RWPE2 (cell line): ENCODE results near the gene NPW.

Source experiments
- ATAC-seq: fragments of 200-7000 bp; cut with Tn5 transposase; 3 replicates; pipeline ENCODE4 v1.9.1; 2021; ENCODE audit warnings: low read depth
- DNase-seq: peaks from one replicate; pipeline ENCODE4 v3.0.0-alpha.2; 2020; ENCODE audit warnings: low spot score
- H3K27ac ChIP-seq: fragments of 450-650 bp; 2 replicates; pipeline ENCODE4 v1.5.1; 2017; ENCODE audit warnings: mild to moderate bottlenecking; ENCODE audit not compliant: poor library complexity, severe bottlenecking
- H3K27me3 ChIP-seq: fragments of 250-450 bp; sonication (Bioruptor Pico); 2 replicates; pipeline ENCODE4 v1.5.1; 2021; ENCODE audit warnings: mild to moderate bottlenecking, moderate library complexity; ENCODE audit not compliant: insufficient read depth, poor library complexity, severe bottlenecking
- H3K36me3 ChIP-seq: fragments of 250-450 bp; sonication (Bioruptor Pico); 2 replicates; pipeline ENCODE4 v1.5.1; 2020; ENCODE audit warnings: low read depth, mild to moderate bottlenecking, moderate library complexity
- H3K4me1 ChIP-seq: fragments of 250-450 bp; sonication (Bioruptor Pico); 2 replicates; pipeline ENCODE4 v1.5.1; 2021; ENCODE audit warnings: mild to moderate bottlenecking, moderate library complexity; ENCODE audit not compliant: insufficient read depth, poor library complexity, severe bottlenecking
- H3K4me3 ChIP-seq: fragments of 250-450 bp; sonication (Bioruptor Pico); 2 replicates; pipeline ENCODE4 v1.5.1; 2021; ENCODE audit warnings: mild to moderate bottlenecking, moderate library complexity; ENCODE audit not compliant: severe bottlenecking
- H3K9me3 ChIP-seq: fragments of 250-450 bp; sonication (Bioruptor Pico); 2 replicates; pipeline ENCODE4 v1.5.1; 2021; ENCODE audit warnings: mild to moderate bottlenecking, moderate library complexity; ENCODE audit not compliant: severe bottlenecking
- TF ChIP-seq, protein P1 (sequence below): fragments of 450-650 bp; IDR thresholded peaks from one replicate; pipeline ENCODE4 v1.5.1; 2017; ENCODE audit warnings: mild to moderate bottlenecking, moderate library complexity; ENCODE audit not compliant: poor library complexity, severe bottlenecking

Gene NPW

DNA sequence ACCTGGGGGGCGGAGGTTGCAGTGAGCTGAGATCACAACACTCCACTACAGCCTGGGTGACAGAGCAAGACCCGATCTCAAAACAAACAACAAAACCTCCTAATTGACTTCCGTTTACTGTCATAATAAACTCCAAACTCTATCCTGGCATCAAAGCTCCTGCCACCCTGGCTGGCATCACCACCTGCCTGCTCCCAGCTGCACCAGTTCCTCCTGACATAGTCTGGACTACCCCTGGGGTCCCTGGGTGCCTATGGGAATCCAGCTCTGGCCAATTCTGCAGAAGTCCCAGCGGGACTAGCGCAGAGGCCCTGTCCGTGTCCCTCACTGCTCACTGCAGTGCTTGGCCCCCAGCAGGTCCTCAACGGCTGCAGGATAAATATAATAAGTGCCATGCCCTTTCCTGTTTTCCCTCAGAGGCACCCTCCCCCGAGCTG lies 27.3 kb downstream of the NPW start:
- H3K9me3 ChIP-seq, result no peaks in the 10 kb centered on the region
- H3K27me3 ChIP-seq, result no peaks in the 10 kb centered on the region
- H3K4me1 ChIP-seq, result no peaks in the 10 kb centered on the region
- DNase-seq, result no peak
- no peak; the same call in 2 of the 3 replicates for ATAC-seq
- H3K4me3 ChIP-seq, result peak overlapping the region; percentile 79
- peaks cover 27% of the 10 kb centered on the region for H3K36me3 ChIP-seq
- TF ChIP-seq, protein P1, sequence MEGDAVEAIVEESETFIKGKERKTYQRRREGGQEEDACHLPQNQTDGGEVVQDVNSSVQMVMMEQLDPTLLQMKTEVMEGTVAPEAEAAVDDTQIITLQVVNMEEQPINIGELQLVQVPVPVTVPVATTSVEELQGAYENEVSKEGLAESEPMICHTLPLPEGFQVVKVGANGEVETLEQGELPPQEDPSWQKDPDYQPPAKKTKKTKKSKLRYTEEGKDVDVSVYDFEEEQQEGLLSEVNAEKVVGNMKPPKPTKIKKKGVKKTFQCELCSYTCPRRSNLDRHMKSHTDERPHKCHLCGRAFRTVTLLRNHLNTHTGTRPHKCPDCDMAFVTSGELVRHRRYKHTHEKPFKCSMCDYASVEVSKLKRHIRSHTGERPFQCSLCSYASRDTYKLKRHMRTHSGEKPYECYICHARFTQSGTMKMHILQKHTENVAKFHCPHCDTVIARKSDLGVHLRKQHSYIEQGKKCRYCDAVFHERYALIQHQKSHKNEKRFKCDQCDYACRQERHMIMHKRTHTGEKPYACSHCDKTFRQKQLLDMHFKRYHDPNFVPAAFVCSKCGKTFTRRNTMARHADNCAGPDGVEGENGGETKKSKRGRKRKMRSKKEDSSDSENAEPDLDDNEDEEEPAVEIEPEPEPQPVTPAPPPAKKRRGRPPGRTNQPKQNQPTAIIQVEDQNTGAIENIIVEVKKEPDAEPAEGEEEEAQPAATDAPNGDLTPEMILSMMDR, result no peak
- H3K27ac ChIP-seq, result peak overlapping the region; percentile 20

DNA sequence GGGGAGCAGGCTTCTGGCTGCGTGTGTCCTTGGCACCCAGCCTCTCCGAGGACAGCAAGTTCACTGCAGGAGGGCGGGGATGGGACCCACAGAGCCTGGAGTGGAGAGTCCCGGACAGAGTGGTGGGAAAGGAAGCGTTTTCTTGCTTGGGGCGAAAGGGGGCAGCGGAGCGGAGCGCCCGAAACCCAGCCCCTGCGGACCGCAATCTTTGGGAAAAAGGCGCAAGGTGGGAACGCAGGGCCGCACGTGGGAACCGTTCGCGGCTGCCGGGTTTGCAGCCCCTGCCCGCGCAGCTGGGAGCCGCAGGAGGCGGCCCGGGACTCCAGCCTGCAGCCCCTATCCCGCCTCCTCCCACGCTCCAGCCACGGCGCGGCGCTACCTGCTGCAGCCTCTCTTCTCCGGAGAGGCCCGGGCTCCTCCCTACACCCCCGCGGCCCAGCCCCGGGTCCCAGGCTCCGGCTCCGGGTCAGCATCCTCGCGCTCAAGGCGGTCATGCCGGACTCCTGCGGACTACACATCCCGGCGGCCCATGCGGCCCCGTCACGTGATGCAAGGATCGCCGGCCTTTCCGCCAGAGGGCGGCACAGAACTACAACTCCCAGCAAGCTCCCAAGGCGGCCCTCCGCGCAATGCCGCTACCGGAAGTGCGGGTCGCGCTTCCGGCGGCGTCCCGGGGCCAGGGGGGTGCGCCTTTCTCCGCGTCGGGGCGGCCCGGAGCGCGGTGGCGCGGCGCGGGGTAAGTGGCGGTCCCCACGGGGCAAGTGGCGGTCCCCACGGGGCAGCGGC lies 27.9 kb downstream of the NPW start, which contains the start of the genes NTHL1 and TSC2:
TSS of gene NTHL1 (minus strand) at position 505 of the 786 bp plus-strand sequence. CDS start at position 494, 11 bp downstream.
TSS of gene TSC2 (plus strand) at position 656 of the 786 bp plus-strand sequence. CDS start 631 bp downstream, outside the sequence.
- peak within 1 kb of the TSS; percentile 79 for H3K4me3 ChIP-seq
- no peaks in the 10 kb centered on the region for H3K27me3 ChIP-seq
- H3K36me3 ChIP-seq, result peaks cover 27% of the 10 kb centered on the region
- peak; percentile 97 for DNase-seq
- no peaks in the 10 kb centered on the region for H3K9me3 ChIP-seq
- TF ChIP-seq, protein P1, result peak; percentile 24
- H3K4me1 ChIP-seq, result no peaks in the 10 kb centered on the region
- peak within 1 kb of the TSS; percentile 20 for H3K27ac ChIP-seq
- peak; percentile 94 for ATAC-seq

DNA sequence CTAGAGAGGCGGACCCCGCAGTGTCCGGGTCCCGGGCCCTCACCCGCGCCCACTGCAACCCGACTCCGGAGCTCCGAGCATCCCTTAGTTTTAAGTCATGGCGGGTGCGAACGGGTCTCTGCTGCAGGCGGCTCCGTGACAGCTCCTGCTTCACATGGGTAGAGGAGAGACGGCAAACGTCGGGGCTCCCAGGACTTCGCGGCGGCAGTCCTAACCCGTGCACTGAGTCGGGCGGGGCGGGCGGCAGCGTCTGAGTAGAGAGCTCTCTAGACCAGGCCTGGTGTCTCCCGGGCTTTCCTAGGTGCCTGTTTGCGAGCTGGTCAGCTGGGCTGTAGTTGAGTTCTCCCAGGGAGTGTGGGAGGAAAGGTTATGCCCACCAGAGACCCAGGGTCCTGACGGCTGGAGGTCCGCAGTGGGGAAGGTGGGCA lies 28.5 kb downstream of the NPW start:
- Histone ChIP-seq H3K36me3 (peaks cover 27% of the 10 kb centered on the region), H3K9me3 (no peaks in the 10 kb centered on the region), H3K27ac (no peak overlapping the region), H3K4me1 (no peaks in the 10 kb centered on the region), H3K4me3 (peak overlapping the region; percentile 79), H3K27me3 (no peaks in the 10 kb centered on the region)
- TF ChIP-seq, protein P1, result no peak
- no peak for DNase-seq
- peak; percentile 19 for ATAC-seq

DNA sequence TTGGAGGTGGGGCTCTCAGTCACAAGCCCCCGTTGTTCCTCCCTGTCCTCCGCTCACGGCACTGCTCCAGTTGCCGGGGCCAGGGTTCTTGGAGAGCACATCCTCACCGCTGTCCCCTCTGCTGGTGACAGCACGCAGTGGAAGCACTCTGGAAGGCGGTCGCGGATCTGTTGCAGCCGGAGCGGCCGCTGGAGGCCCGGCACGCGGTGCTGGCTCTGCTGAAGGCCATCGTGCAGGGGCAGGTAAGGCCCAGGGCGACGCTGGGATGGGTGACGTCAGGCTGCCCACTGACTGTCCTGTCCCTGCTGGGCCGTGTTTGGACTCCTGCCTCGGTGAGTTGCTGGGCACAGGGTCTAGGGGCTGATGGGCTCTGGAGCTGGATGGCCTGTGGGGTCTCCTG lies 33.6 kb downstream of the NPW start:
- no peak overlapping the region for H3K27ac ChIP-seq
- DNase-seq (no peak), ATAC-seq (no peak)
- H3K9me3 ChIP-seq, result no peaks in the 10 kb centered on the region
- TF ChIP-seq, protein P1, result no peak
- H3K36me3 ChIP-seq, result peaks cover 32% of the 10 kb centered on the region
- H3K4me1 ChIP-seq, result no peaks in the 10 kb centered on the region
- H3K27me3 ChIP-seq, result no peaks in the 10 kb centered on the region
- no peak overlapping the region for H3K4me3 ChIP-seq

DNA sequence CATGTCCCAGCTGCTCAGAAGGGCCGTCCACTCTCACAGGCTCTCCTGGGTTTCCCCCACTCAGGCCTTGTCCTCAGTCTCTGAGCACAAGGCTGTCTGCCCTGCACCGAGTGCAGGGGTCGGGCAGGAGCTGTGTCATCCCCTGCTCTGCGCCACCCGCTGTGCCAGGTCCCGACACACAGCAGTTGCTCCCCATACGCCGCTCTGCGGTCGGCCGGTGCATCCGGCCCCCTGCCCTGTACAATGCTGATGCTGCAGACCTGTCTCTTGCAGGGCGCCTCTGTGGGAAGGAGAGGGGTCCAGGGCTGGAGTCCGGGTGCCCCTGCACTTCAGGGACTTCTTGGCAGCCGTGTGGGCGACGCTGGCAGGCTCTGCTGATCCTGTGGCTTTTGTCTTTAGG lies 34.3 kb downstream of the NPW start:
- Histone ChIP-seq H3K9me3 (no peaks in the 10 kb centered on the region), H3K4me1 (no peaks in the 10 kb centered on the region), H3K4me3 (no peak overlapping the region), H3K27me3 (no peaks in the 10 kb centered on the region), H3K27ac (no peak overlapping the region), H3K36me3 (peaks cover 32% of the 10 kb centered on the region)
- no peak for ATAC-seq
- TF ChIP-seq, protein P1, result no peak
- no peak for DNase-seq
